BLaER1 treated with 17β-estradiol and CSF1 and Interleukin-3, amounts not matched to agents 10 nM and 100 nM (cell line): ENCODE data around the gene ENTHD1.

Source experiments
- H3K27ac ChIP-seq, 11 experiments: shearing (Covaris generic); formaldehyde crosslinking; 2 replicates each; pipeline ENCODE4 v1.8.1; 2022
- H3K27me3 ChIP-seq, 11 experiments: shearing (Covaris generic); formaldehyde crosslinking; 2 replicates each; pipeline ENCODE4 v1.8.1; 2022
- H3K36me3 ChIP-seq, 11 experiments: shearing (Covaris generic); formaldehyde crosslinking; 2 replicates each; pipeline ENCODE4 v1.8.1; 2022
- H3K4me1 ChIP-seq, 10 experiments: shearing (Covaris generic); formaldehyde crosslinking; 2 replicates each; pipeline ENCODE4 v1.8.1; 2022
- H3K4me2 ChIP-seq, 11 experiments: shearing (Covaris generic); formaldehyde crosslinking; 2 replicates each; pipeline ENCODE4 v1.8.1; 2022
- H3K4me3 ChIP-seq, 10 experiments: shearing (Covaris generic); formaldehyde crosslinking; 2 replicates each; pipeline ENCODE4 v1.8.1; 2022
- H3K9ac ChIP-seq, 11 experiments: shearing (Covaris generic); formaldehyde crosslinking; 2 replicates each; pipeline ENCODE4 v1.8.1; 2022
- H3K9me3 ChIP-seq, 11 experiments: shearing (Covaris generic); formaldehyde crosslinking; replicated peaks in 1 of 11; 2 replicates each; pipeline ENCODE4 v1.8.1; 2022
- H4K20me1 ChIP-seq, 11 experiments: shearing (Covaris generic); formaldehyde crosslinking; 2 replicates each; pipeline ENCODE4 v1.8.1; 2022
- Cebpa-rat ChIP-seq, 11 experiments: shearing (Covaris generic); IDR thresholded peaks; 2 replicates each; pipeline ENCODE4 v1.8.1; 2022

Gene ENTHD1

DNA sequence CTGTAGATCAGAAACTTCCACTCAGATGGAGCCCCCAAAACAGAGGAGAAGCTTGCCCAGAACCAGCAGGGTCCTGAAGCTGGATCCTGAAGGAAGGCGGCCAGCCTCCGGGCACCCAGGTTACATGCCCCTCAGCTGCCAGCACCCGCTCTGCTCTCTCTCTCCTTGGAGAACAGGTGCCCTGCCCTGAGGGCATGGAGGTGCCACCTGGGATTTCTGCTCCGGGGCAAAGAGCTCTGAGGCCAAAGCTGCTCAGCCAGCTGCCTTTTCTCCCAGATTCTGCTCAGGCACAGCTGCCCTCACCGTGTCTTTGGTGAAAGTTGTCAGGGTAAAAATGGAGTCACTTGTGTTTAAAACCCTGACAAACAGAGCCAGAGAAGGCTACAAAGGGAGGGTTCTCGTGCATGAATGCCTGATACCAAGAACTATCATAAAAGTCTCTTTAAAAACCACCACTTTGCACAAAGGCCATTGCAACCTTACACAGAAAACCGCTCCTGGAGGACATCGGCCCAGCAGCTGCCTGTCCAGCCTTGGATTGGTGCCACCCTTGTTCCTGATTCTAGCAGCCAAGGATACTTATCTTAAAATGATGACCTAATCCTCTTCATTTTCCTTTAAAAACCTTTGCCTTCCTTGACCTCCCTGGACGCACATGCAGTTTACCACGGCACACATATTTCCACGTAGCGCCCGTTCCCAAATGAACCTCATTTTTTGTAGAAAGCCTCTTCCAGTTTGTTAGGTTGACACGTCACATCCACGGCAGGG lies 183.0 kb downstream of the ENTHD1 start:
- no peak overlapping the region for H3K27ac ChIP-seq
- peak overlapping the region in 1 of 11 experiments; percentile 14; a peak in 1 of 22 replicates for H3K9ac ChIP-seq
- peak overlapping the region in 1 of 11 experiments; percentile 3; a peak in 1 of 22 replicates for H3K4me2 ChIP-seq
- no peak overlapping the region for H3K4me3 ChIP-seq
- peaks cover 0 to 8% (median 0%) of the 10 kb centered on the region in 11 experiments; a peak in 3 of 22 replicates for H4K20me1 ChIP-seq
- TF ChIP-seq Cebpa-rat (IDR thresholded peaks at IDR 0.05), result no peak
- H3K27me3 ChIP-seq, result no peaks in the 10 kb centered on the region
- no peaks in the 10 kb centered on the region for H3K36me3 ChIP-seq
- H3K4me1 ChIP-seq, result peaks cover 0 to 33% (median 20%) of the 10 kb centered on the region in 10 experiments; a peak in 16 of 20 replicates
- H3K9me3 ChIP-seq, result no peaks in the 10 kb centered on the region

DNA sequence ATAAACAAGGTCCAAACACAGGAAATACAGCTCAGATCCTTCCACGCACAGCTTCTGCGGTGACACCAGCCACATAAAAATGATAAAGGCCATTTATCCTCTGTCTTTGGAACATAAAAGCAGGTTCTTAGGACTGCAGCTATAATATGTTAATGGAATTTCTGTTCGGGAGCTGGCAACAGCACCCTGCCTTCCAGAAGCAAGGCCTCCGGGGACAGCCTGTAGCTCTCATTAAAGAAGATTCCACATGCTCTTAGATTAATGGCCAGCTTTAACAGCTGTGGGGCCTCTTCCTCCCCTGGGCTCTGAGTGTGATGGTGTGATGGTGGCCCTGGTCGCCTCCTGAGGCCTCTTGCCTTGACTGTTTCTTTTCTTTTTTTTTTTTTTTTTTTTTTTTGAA lies 185.7 kb downstream of the ENTHD1 start:
- TF ChIP-seq Cebpa-rat (IDR thresholded peaks at IDR 0.05), result no peak
- H3K4me1 ChIP-seq, result peaks cover 0 to 36% (median 15%) of the 10 kb centered on the region in 10 experiments; a peak in 16 of 20 replicates
- H3K4me2 ChIP-seq, result peak overlapping the region in 4 of 11 experiments; percentile 14 to 45 (median 33); a peak in 9 of 22 replicates
- H3K36me3 ChIP-seq, result no peaks in the 10 kb centered on the region
- H3K9ac ChIP-seq, result no peak overlapping the region
- no peaks in the 10 kb centered on the region for H3K27me3 ChIP-seq
- H3K9me3 ChIP-seq, result no peaks in the 10 kb centered on the region
- no peak overlapping the region for H3K27ac ChIP-seq
- no peaks in the 10 kb centered on the region; a peak in 2 of 22 replicates for H4K20me1 ChIP-seq
- no peak overlapping the region for H3K4me3 ChIP-seq

DNA sequence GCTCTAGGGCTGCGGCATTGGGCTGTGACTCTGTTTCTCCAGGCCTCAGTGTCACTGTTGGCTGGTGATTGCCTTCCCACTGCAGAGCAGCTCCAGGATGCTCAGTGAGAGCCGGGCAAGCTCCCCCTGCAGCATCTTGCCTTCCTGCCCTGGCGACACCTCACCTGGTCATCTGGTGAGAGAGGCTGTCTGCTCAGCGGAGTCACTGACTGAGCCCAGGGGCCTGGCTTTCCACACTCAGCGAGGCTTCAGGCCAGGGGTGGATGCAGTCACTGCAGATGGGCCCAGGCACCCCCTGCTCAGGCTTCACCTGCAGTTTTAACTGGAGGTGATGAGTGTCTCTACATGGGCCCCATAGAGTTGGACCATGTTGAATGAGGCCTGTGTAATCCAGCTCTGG lies 186.2 kb downstream of the ENTHD1 start:
- Histone ChIP-seq H3K27me3 (no peaks in the 10 kb centered on the region), H3K4me2 (peak overlapping the region in 4 of 11 experiments; percentile 14 to 45 (median 33); a peak in 4 of 22 replicates), H3K9ac (no peak overlapping the region), H3K4me1 (peaks cover 0 to 31% (median 11%) of the 10 kb centered on the region in 10 experiments; a peak in 12 of 20 replicates), H3K36me3 (no peaks in the 10 kb centered on the region), H3K4me3 (no peak overlapping the region), H3K27ac (no peak overlapping the region), H3K9me3 (no peaks in the 10 kb centered on the region), H4K20me1 (no peaks in the 10 kb centered on the region; a peak in 2 of 22 replicates)
- no peak for TF ChIP-seq Cebpa-rat (IDR thresholded peaks at IDR 0.05)

DNA sequence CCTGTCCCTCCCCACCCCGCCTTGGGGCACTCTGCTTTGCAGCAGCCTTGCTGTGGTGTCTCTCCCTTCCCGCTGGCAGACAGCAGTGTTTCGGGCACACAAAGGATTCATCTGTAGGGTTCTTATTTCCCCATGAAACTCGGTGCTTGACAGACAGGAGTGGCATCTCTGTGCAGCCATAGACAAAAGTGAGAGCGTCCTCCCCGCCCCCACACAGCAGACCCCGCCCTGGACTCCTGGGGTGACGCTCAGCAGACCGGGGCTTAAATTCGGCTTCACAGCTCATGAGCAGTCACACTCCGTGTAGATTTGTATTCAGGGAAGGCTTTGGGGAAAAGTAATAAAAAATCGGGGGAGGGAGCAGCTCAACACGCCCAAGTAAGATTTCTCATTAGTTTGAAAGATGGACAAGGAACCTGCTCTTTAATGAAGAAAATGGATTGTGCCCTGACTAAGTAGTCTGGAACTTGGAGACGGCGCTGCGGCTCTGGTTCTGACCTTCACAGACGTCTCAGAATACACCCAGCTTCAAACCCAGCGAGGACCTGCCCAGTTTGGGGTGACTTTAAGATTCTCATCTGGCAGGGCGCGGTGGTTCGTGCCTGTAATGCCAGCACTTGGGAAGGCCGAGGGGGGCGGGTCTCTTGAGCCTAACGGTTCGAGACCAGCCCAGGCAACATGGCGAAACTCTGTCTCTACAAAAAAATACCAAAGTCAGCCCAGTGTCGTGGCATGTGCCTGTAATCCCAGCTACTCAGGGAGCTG lies 187.0 kb downstream of the ENTHD1 start:
- no peak overlapping the region for H3K4me3 ChIP-seq
- H3K27me3 ChIP-seq, result no peaks in the 10 kb centered on the region
- no peak overlapping the region for H3K27ac ChIP-seq
- no peaks in the 10 kb centered on the region; a peak in 2 of 22 replicates for H4K20me1 ChIP-seq
- no peaks in the 10 kb centered on the region for H3K36me3 ChIP-seq
- H3K9ac ChIP-seq, result no peak overlapping the region
- H3K9me3 ChIP-seq, result no peaks in the 10 kb centered on the region
- no peak overlapping the region for H3K4me2 ChIP-seq
- H3K4me1 ChIP-seq, result peaks cover 0 to 31% (median 10%) of the 10 kb centered on the region in 10 experiments; a peak in 10 of 20 replicates
- TF ChIP-seq Cebpa-rat (IDR thresholded peaks at IDR 0.05), result no peak

DNA sequence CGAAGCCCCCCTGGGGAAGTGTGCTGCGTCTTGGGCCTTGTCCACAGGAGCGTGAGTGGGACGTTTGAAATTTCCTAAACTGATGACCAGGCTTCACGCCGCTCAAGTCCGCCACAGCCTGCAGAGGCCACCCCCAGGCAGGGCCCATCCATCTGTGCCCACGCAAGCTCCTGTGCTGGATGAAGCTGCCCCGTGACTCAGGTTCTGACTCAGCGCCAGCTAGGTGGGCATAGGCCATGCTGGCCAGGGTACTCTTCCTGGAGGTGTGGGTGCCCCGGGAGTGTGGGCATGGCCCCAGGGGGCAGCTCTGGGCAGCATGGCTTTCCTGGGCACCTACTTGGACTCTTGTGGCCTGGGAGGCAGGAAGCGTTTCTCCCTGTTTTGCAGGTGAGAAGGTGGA lies 188.2 kb downstream of the ENTHD1 start:
- no peak for TF ChIP-seq Cebpa-rat (IDR thresholded peaks at IDR 0.05)
- Histone ChIP-seq H3K27ac (no peak overlapping the region), H3K36me3 (no peaks in the 10 kb centered on the region), H3K4me1 (peaks cover 0 to 36% (median 16%) of the 10 kb centered on the region in 10 experiments; a peak in 11 of 20 replicates), H3K9me3 (no peaks in the 10 kb centered on the region), H3K27me3 (no peaks in the 10 kb centered on the region), H3K4me3 (no peak overlapping the region), H3K9ac (no peak overlapping the region), H3K4me2 (no peak overlapping the region), H4K20me1 (no peaks in the 10 kb centered on the region; a peak in 2 of 22 replicates)

DNA sequence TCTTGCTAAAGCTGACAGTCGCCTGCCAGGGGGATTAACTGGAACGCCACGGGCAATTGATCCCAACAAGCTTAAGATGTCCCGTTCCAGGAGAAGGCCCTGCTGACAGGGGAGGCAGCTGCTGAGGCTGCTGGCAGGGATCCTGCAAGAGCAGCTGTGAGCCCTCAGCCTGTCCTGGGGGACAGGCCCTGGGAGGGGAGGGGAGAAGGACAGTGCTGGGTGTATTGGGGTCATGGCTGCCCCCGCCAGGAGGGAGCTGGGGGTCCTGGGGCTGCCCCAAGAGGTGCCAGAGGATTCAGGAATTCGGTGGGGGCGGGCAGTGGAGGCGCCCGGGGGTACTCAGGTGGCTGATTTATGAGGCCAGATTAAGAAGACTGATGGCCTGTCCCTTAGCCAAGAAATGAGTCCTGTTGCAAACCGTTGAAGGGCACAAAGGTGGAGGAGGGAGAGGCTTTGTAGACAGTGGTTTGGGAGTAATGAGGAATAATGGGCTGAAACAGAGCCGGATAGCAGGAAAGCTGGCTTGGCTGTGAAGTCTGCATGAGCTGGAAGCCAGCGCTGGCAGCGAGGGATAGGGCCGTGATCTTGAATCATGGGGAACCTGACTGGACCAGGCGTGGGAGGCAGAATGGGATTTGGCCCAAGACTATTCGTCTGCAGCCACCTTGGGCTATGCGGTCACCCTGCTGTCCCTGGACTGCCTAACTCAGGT lies 189.5 kb downstream of the ENTHD1 start:
- H3K27me3 ChIP-seq, result no peaks in the 10 kb centered on the region
- no peak overlapping the region for H3K4me3 ChIP-seq
- H4K20me1 ChIP-seq, result no peaks in the 10 kb centered on the region; a peak in 2 of 22 replicates
- no peak overlapping the region for H3K27ac ChIP-seq
- no peaks in the 10 kb centered on the region for H3K36me3 ChIP-seq
- H3K9ac ChIP-seq, result 0 out of 22 replicates have a peak overlapping the region, but pooled peaks of 1 of the 11 experiments have one; percentile 14
- no peak for TF ChIP-seq Cebpa-rat (IDR thresholded peaks at IDR 0.05)
- H3K4me2 ChIP-seq, result peak overlapping the region in 4 of 11 experiments; percentile 10 to 38 (median 18); a peak in 4 of 22 replicates
- H3K4me1 ChIP-seq, result peaks cover 0 to 36% (median 16%) of the 10 kb centered on the region in 10 experiments; a peak in 11 of 20 replicates
- no peaks in the 10 kb centered on the region for H3K9me3 ChIP-seq

DNA sequence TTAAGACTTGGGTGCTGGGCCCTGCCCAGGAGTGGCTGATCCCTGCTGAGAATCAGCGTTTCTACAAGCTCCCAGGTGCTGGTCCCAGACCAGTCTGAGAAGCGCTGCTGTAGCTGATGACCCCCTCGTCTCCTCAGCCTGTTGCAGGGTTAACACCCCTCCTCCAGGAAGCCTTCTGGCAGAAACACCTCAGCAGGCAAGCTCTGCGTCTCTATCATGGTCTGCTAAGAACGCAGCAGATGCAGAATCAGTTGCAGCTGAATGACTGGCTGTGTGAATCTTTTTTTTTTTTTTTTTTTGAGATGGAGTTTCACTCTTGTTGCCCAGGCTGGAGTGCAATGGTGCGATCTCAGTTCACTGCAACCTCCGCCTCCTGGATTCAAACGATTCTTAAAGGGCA lies 190.5 kb downstream of the ENTHD1 start:
- H3K9me3 ChIP-seq, result no peaks in the 10 kb centered on the region
- H3K9ac ChIP-seq, result no peak overlapping the region
- peaks cover 0 to under 1% (median 0%) of the 10 kb centered on the region in 11 experiments; a peak in 2 of 22 replicates for H4K20me1 ChIP-seq
- TF ChIP-seq Cebpa-rat (IDR thresholded peaks at IDR 0.05), result no peak
- H3K4me1 ChIP-seq, result peaks cover 0 to 34% (median 17%) of the 10 kb centered on the region in 10 experiments; a peak in 14 of 20 replicates
- no peaks in the 10 kb centered on the region for H3K36me3 ChIP-seq
- no peak overlapping the region for H3K4me2 ChIP-seq
- no peak overlapping the region for H3K27ac ChIP-seq
- no peaks in the 10 kb centered on the region for H3K27me3 ChIP-seq
- no peak overlapping the region for H3K4me3 ChIP-seq

DNA sequence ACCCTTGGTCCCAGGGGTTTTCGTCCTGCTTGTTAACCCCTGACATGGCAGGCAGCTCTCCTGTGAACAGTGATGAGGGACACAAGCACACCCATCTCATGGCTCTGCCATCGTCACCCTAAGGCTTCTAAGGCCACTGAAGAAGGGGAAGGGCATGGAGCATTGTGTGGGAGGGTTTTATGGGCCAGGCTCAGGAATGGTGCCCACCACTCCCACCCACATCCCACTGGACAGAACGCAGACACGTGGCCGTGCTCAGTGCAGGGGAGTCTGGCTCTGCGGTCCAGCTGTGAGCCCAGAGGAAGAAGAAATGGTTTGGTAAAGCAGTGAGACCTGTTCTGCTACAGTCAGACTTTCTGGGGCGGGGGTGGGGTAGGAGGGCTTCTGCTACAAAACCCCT lies 193.0 kb downstream of the ENTHD1 start:
- Histone ChIP-seq H3K27me3 (no peaks in the 10 kb centered on the region), H4K20me1 (peaks cover 0 to 7% (median 0%) of the 10 kb centered on the region in 11 experiments; a peak in 1 of 22 replicates), H3K9ac (no peak overlapping the region), H3K4me2 (peak overlapping the region in 4 of 11 experiments; percentile 1 to 18 (median 10); a peak in 2 of 22 replicates), H3K27ac (no peak overlapping the region), H3K36me3 (no peaks in the 10 kb centered on the region), H3K9me3 (no peaks in the 10 kb centered on the region), H3K4me1 (peaks cover 5 to 34% (median 21%) of the 10 kb centered on the region in 10 experiments; a peak in 17 of 20 replicates), H3K4me3 (no peak overlapping the region)
- no peak for TF ChIP-seq Cebpa-rat (IDR thresholded peaks at IDR 0.05)
